ENCODE data around the gene NDUFA5. TPM values are rescaled to one million over a fixed set of nuclear protein-coding genes. Genes with fewer than 3 reads are reported as not detected.

The NDUFA5 gene
- total RNA-seq, 2 experiments from 2014 or later = 50.8 to 74.9 TPM

DNA sequence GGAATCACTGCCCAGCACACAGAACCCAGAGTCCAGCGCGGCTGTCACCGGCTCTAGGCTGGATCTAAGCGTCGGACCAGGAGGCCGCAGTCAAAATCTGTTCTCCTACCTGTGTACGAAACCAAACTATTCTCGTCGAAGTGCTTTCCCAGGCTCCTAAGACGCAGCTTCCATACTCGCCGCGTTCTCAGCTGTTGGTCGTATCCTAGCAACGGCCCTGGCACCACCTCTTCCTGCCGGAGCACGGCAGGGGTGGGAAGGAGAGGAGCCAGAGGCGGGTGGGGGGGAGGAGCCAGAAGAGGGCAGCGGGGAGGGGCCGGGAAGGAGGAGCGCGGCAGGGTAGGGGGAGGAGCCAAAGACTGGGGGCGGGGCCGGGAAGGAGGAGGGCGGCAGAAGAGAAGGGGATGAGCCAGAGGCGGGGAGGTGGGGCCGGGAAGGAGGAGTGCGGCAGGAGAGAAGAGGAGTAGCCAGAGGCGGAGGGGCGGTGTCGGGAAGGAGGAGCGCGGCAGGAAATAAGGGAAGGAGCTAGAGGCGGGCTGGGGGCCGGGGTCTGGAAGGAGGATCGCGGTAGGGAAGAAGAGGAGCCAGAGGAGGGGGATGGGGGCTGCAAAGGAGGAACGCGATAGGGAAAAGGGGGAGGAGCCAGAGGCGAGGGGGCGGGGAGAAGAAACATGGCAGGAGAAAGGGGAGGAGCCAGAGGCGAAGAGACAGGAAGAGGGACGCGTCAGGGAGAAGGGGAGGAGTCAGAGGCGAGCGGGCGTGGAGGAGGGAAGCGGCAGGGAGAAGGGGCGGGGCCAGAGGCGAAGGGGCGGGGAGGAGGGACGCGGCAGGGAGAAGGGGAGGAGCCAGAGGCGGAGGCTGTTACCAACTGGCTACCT lies 23.0 kb downstream of the NDUFA5 start, which contains the start of gene IQUB:
TSS of gene IQUB (minus strand) at position 213 of the 878 bp plus-strand sequence. CDS start 22,255 bp downstream, outside the sequence.
- POLR2A ChIA-PET = interaction anchor here (0.6 to 1.6 kb wide), 6 partner anchors 10 to 827 kb away, joined by 3 to 15 read pairs (median 4); partner anchors contain the start of gene NDUFA5

DNA sequence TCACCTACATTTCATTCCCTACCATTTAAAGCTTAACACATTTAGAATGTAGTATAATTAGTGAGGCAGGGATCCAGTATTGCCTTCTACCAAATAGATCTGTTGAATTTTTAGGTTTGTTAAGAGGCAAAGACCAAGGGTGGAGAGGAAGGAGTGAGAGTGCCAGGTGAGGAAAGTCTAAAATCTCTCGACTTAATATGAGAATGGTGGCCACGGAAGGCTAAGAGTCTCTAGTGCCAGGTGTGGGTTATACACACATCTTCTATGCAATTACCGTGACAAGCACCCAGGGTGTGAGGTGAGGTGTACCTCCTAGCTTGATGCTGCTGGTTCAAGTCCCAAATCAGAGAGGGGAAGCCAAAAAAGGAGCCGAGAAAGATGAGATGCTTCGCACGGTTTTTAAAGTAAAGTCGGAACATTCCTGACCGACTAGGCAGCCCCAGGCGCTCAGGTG lies 23.7 kb downstream of the NDUFA5 start:
- Histone ChIP-seq H3K27ac (ENCODE audit: low read depth, low read length, poor library complexity, severe bottlenecking) (no peak overlapping the region), H3K36me3 (ENCODE audit: insufficient read depth, low read length) (peaks cover 2% of the 10 kb centered on the region; the same call in 1 of the 2 replicates), H4K20me1 (ENCODE audit: insufficient read depth, low read length) (no peaks in the 10 kb centered on the region; the same call in 1 of the 2 replicates), H3K4me2 (ENCODE audit: low read length) (peak overlapping the region; percentile 96), H3K4me3 (ENCODE audit: low read depth, low read length, poor library complexity, severe bottlenecking) (peak overlapping the region; percentile 70), H3K9me2 (ENCODE audit: insufficient read depth, low read length) (no peaks in the 10 kb centered on the region), H3K9me3 (ENCODE audit: low read length) (no peaks in the 10 kb centered on the region), H2AFZ (ENCODE audit: low read length) (peak overlapping the region; percentile 86), H3K4me1 (ENCODE audit: insufficient read depth, low read length, poor library complexity, severe bottlenecking) (no peaks in the 10 kb centered on the region), H3K79me2 (ENCODE audit: insufficient read depth, low read depth, low read length) (0 out of 2 replicates have a peak, but pooled peaks cover 3% of the 10 kb centered on the region)
- BruUV-seq (replicated peaks) = no TSS peak
- CTCF ChIA-PET (ENCODE audit: unreplicated experiment) = interaction anchor here (1.3 kb wide), 1 partner anchor 39 kb away, joined by 3 read pairs; no protein-coding TSS in a partner anchor
- POLR2A ChIA-PET = interaction anchor here (1.6 kb wide), 1 partner anchor 14 kb away, joined by 5 read pairs; no protein-coding TSS in a partner anchor
- DNase-seq (ENCODE audit: low spot score) = peak; percentile 4
- peak; percentile 21; the same call in 1 of the 2 replicates for TF ChIP-seq EZH2phosphoT487 (IDR thresholded peaks at IDR 0.05; ENCODE audit: borderline replicate concordance, low read depth, low read length)
- no peak for TF ChIP-seq CTCF (conservative IDR thresholded peaks at IDR 0.05; ENCODE audit: low read length)
- intact Hi-C loops (cut with micrococcal nuclease; ENCODE audit: unreplicated experiment) = loop anchor here (2.0 kb wide), 1 partner anchor 215 kb away; the partner anchor contains the start of gene WASL

More for the DNA sequence above, 23.0 kb downstream of the NDUFA5 start, which contains the start of gene IQUB:
- H3K4me2 ChIP-seq (ENCODE audit: low read length) = peak within 1 kb of the TSS; percentile 96
- TF ChIP-seq EZH2phosphoT487 (IDR thresholded peaks at IDR 0.05; ENCODE audit: borderline replicate concordance, low read depth, low read length) (no peak), CTCF (conservative IDR thresholded peaks at IDR 0.05; ENCODE audit: low read length) (no peak)
- H3K79me2 ChIP-seq (ENCODE audit: insufficient read depth, low read depth, low read length) = 0 out of 2 replicates have a peak, but pooled peaks cover 3% of the 10 kb centered on the region
- no TSS peak for BruUV-seq (replicated peaks)
- no peaks in the 10 kb centered on the region; the same call in 1 of the 2 replicates for H4K20me1 ChIP-seq (ENCODE audit: insufficient read depth, low read length)
- peak; percentile 95 for DNase-seq (ENCODE audit: low spot score)
- CTCF ChIA-PET (ENCODE audit: unreplicated experiment) = interaction anchor here (0.7 to 1.3 kb wide), 3 partner anchors 37 to 735 kb away, joined by 3 to 12 read pairs (median 5); no protein-coding TSS in a partner anchor
- H3K4me3 ChIP-seq (ENCODE audit: low read depth, low read length, poor library complexity, severe bottlenecking) = peak within 1 kb of the TSS; percentile 70
- no peaks in the 10 kb centered on the region for H3K9me3 ChIP-seq (ENCODE audit: low read length)
- H3K4me1 ChIP-seq (ENCODE audit: insufficient read depth, low read length, poor library complexity, severe bottlenecking) = no peaks in the 10 kb centered on the region
- H3K27ac ChIP-seq (ENCODE audit: low read depth, low read length, poor library complexity, severe bottlenecking) = peak within 1 kb of the TSS; percentile 48
- no peaks in the 10 kb centered on the region for H3K9me2 ChIP-seq (ENCODE audit: insufficient read depth, low read length)
- peak within 1 kb of the TSS; percentile 86 for H2AFZ ChIP-seq (ENCODE audit: low read length)
- intact Hi-C loops (cut with micrococcal nuclease; ENCODE audit: unreplicated experiment) = loop anchor here (1.0 to 2.0 kb wide), 2 partner anchors 23 to 214 kb away; partner anchors contain the start of genes NDUFA5 and WASL
- H3K36me3 ChIP-seq (ENCODE audit: insufficient read depth, low read length) = peaks cover 5% of the 10 kb centered on the region; the same call in 1 of the 2 replicates
